ENCODE results near the gene TMPRSS11F. TPM values are rescaled to one million over a fixed set of nuclear protein-coding genes. Genes with fewer than 3 reads are reported as not detected.
"Not testable (repeated sequence)": the region's sequence is repeated elsewhere in the genome, so short reads cannot be mapped to it uniquely, and the experiment has no call there.

TMPRSS11F gene
- not detected for total RNA-seq
- not detected for polyA plus RNA-seq
- long read RNA-seq, donor 1 = 0 reads
- long read RNA-seq, donor 2 = 0 reads
- long read RNA-seq, donor 3 = 0 reads

DNA sequence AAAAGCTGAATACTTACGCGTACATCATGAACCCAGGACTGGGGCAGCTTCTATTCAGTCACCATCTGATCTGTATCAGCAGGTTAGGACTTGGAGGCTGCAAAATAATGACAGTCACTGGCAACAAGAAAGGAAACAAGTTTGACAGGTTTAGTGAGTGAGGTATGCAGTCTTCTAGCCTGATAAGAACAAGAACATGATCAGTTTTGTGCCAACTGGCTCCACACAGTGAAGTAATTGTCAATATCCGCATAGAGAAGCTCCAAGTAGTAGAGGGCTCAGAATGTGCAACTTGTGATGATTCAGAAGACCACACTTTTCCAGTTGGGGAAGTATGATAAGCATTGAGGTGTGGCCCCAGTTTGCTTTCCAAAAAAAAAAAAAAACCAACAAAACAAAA lies at the start of gene TMPRSS11F:
Gene TMPRSS11F, minus strand, starts transcription at position 77 of the 400 bp plus-strand sequence. Its CDS starts 49 bp downstream, at position 28.
- Histone ChIP-seq H3K36me3 (no peaks in the 10 kb centered on the region), H3K4me1 (ENCODE audit: insufficient read depth) (no peaks in the 10 kb centered on the region), H3K27ac (no peak within 1 kb of the TSS), H3K27me3 (no peaks in the 10 kb centered on the region), H3K4me3 (no peak within 1 kb of the TSS), H3K9me3 (no peaks in the 10 kb centered on the region)
- DNase-seq = no peak
- WGBS, 3 donors = 49 to 95% (median 73%) methylated on average over 3 of the region's 3 CpGs
- intact Hi-C loops (cut with DNase I) = no loop called here
- no peak for TF ChIP-seq POLR2A (IDR thresholded peaks at IDR 0.05)
- no peak for TF ChIP-seq EP300 (IDR thresholded peaks at IDR 0.05)
- TF ChIP-seq, protein P1, sequence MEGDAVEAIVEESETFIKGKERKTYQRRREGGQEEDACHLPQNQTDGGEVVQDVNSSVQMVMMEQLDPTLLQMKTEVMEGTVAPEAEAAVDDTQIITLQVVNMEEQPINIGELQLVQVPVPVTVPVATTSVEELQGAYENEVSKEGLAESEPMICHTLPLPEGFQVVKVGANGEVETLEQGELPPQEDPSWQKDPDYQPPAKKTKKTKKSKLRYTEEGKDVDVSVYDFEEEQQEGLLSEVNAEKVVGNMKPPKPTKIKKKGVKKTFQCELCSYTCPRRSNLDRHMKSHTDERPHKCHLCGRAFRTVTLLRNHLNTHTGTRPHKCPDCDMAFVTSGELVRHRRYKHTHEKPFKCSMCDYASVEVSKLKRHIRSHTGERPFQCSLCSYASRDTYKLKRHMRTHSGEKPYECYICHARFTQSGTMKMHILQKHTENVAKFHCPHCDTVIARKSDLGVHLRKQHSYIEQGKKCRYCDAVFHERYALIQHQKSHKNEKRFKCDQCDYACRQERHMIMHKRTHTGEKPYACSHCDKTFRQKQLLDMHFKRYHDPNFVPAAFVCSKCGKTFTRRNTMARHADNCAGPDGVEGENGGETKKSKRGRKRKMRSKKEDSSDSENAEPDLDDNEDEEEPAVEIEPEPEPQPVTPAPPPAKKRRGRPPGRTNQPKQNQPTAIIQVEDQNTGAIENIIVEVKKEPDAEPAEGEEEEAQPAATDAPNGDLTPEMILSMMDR (IDR thresholded peaks at IDR 0.05) = no peak

DNA sequence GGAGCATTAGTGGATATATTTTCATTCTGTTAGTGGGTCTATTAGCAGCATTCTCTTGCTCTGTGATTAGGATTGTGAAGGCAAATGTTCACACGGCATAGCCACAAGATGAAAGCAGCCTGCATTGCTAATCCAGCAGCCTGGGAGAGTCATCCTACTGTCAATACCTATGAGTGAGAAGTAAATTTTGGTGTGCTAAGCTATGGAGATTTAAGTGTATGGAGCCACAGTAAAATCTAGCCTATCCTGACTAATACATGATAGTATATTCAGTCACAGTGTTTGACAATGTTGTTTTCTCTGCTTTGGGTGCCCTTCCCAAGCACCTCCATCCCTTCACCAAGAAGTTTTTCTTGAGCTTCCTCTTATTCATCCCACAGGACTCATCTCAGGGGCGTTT lies 47.2 kb upstream of the TMPRSS11F start:
- Histone ChIP-seq H3K9me3 (no peaks in the 10 kb centered on the region), H3K36me3 (no peaks in the 10 kb centered on the region), H3K4me3 (no peak overlapping the region), H3K27me3 (no peaks in the 10 kb centered on the region), H3K27ac (no peak overlapping the region), H3K4me1 (ENCODE audit: insufficient read depth) (no peaks in the 10 kb centered on the region)
- intact Hi-C loops (cut with DNase I) = loop anchor here in 2 of 4 donors (5.0 to 10.0 kb wide), 2 partner anchors 190 to 192 kb away; no protein-coding TSS in a partner anchor
- DNase-seq = no peak
- TF ChIP-seq, protein P1 (IDR thresholded peaks at IDR 0.05) = no peak
- TF ChIP-seq POLR2A (IDR thresholded peaks at IDR 0.05) (no peak), EP300 (IDR thresholded peaks at IDR 0.05) (no peak)
- 32 to 35% (median 34%) methylated on average over 2 of the region's 2 CpGs for WGBS, 3 donors

DNA sequence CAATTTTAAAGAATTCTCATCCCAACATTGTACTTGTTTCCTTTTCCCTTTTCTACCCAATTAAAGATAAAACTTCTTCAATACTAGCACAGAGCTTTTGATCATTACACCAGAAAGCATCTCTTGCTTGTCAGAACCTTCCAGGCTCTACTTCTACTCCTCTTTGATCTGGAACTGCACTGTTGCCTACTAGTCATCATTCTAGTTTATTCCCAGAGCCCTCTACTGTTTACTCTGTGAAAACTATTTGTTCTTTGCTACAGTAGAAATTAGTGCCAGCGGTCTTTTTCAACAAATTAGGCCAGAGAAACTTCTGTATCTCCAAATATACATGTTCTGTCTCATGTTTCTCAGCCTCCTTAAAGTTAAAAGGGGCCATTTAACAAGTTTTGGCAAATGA lies 46.8 kb upstream of the TMPRSS11F start:
- intact Hi-C loops (cut with DNase I) = loop anchor here in 2 of 4 donors (5.0 to 10.0 kb wide), 2 partner anchors 189 to 192 kb away; no protein-coding TSS in a partner anchor
- Histone ChIP-seq H3K4me3 (no peak overlapping the region), H3K4me1 (ENCODE audit: insufficient read depth) (no peaks in the 10 kb centered on the region), H3K36me3 (no peaks in the 10 kb centered on the region), H3K27me3 (no peaks in the 10 kb centered on the region), H3K9me3 (no peaks in the 10 kb centered on the region), H3K27ac (no peak overlapping the region)
- whole genome bisulfite sequencing, 3 donors = 3 to 17% (median 4%) methylated on average over 1 of the region's 1 CpG
- DNase-seq = no peak
- TF ChIP-seq EP300 (IDR thresholded peaks at IDR 0.05) (no peak), POLR2A (IDR thresholded peaks at IDR 0.05) (no peak)
- TF ChIP-seq, protein P1 (IDR thresholded peaks at IDR 0.05) = no peak

DNA sequence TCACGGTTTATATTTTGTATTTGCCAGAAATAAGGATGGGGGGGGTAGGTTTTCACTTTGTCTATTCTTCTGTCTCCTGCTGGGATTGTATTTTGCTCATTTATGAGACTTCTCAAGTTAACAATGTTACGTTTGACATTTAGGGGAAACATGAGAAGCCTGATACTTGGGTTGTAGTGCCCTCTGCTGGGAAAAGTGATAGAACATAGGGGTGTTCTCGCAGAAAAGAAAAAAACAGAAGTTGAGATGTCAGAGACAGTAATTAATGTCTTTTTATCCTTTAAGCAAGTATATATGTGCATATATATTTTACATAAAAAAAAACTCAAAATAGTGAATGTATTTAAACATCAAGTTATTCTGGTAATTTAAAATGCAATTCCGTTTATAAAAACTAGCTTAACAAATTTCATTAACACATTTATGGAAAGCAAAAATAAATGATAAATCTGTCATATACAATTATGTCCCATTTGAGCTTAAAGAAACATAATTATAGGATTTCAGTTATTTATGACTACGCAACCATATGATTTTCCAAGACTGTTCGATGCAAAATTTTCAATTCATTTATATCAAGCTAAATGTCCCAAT lies 46.0 kb upstream of the TMPRSS11F start:
- peak in 1 of 5 donors; percentile 21 for DNase-seq
- 34 to 35% (median 34%) methylated on average over 6 of the region's 6 CpGs for WGBS, 3 donors
- intact Hi-C loops (cut with DNase I) = loop anchor here in 2 of 4 donors (5.0 to 10.0 kb wide), 2 partner anchors 188 to 191 kb away; no protein-coding TSS in a partner anchor

DNA sequence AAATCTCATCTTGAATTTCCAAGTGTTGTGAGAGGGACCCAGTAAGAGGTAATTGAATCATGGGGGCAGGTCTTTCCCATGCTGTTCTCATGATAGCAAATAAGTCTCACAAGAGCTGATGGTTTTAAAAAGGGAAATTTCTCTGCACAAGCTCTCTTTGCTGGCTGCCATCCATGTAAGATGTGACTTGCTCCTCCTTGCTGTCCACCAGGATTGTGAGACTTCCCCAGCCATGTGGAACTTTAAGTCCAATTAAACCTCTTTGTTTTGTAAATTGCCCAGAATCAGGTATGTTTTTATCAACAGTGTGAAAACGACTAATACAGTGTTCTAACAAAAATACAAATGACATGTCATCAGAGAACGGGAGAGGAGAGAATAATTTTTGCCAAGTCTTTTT lies 44.7 kb upstream of the TMPRSS11F start:
- H3K27ac ChIP-seq; H3K9me3 ChIP-seq; H3K4me3 ChIP-seq; H3K36me3 ChIP-seq; H3K4me1 ChIP-seq (ENCODE audit: insufficient read depth); H3K27me3 ChIP-seq; DNase-seq: not testable (repeated sequence)
- intact Hi-C loops (cut with DNase I) = loop anchor here in 1 of 4 donors (10.0 kb wide), 1 partner anchor 190 kb away; no protein-coding TSS in a partner anchor
- 55 to 62% (median 60%) methylated on average over 2 of the region's 2 CpGs for WGBS, 3 donors

More for the DNA sequence above, 46.0 kb upstream of the TMPRSS11F start:
- no peaks in the 10 kb centered on the region for H3K36me3 ChIP-seq
- TF ChIP-seq, protein P1 (IDR thresholded peaks at IDR 0.05) = peak in 1 of 3 donors; percentile 22
- no peak for TF ChIP-seq EP300 (IDR thresholded peaks at IDR 0.05)
- H3K27ac ChIP-seq = no peak overlapping the region
- no peak overlapping the region for H3K4me3 ChIP-seq
- no peaks in the 10 kb centered on the region for H3K9me3 ChIP-seq
- no peaks in the 10 kb centered on the region for H3K27me3 ChIP-seq
- H3K4me1 ChIP-seq (ENCODE audit: insufficient read depth) = no peaks in the 10 kb centered on the region

DNA sequence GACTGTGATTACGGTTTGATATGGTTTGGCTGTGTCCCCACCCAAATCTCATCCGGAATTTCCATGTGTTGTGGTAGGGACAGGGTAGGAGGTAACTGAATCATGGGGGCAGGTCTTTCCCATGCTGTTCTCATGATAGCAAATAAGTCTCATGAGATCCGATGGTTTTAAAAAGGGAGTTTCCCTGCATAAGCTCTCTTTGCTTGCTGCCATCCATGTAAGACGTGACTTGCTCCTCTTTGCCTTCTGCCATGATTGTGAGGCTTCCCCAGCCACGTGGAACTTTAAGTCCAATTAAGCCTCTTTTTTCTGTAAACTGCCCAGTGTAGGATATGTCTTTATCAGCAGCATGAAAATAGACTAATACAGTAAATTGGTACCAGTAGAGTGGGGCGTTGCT lies 42.5 kb upstream of the TMPRSS11F start:
- WGBS, 3 donors = 79 to 91% (median 85%) methylated on average over 6 of the region's 6 CpGs
- intact Hi-C loops (cut with DNase I) = loop anchor here in 1 of 4 donors (10.0 kb wide), 1 partner anchor 187 kb away; no protein-coding TSS in a partner anchor
- not testable (repeated sequence) for H3K4me1 ChIP-seq (ENCODE audit: insufficient read depth); H3K27me3 ChIP-seq; H3K4me3 ChIP-seq; H3K27ac ChIP-seq; H3K36me3 ChIP-seq; H3K9me3 ChIP-seq; DNase-seq

Data from ovary (tissue), 10 donors.